Suprapubic skin (tissue), 4 donors: ENCODE data around the gene URI1. TPM values are rescaled to one million over a fixed set of nuclear protein-coding genes. Genes with fewer than 3 reads are reported as not detected.
A peak's percentile ranks its signal among the peaks of the same experiment; 100 is the strongest.

Experiments used
- DNase-seq, 2 donors: peaks; one replicate each; pipeline ENCODE4 v3.0.0-alpha.2; 2019; ENCODE audit warnings: low spot score in 2 of 2
- H3K27ac ChIP-seq: fragments of 200-600 bp; sonication (generic); one replicate; pipeline ENCODE4 v1.5.1; 2019
- H3K27me3 ChIP-seq: fragments of 200-600 bp; sonication (generic); one replicate; pipeline ENCODE4 v1.5.1; 2019
- H3K36me3 ChIP-seq: fragments of 200-600 bp; sonication (generic); one replicate; pipeline ENCODE4 v1.5.1; 2019
- H3K4me1 ChIP-seq: fragments of 200-600 bp; sonication (generic); one replicate; pipeline ENCODE4 v1.5.1; 2019
- H3K4me3 ChIP-seq: fragments of 200-600 bp; sonication (generic); one replicate; pipeline ENCODE4 v1.5.1; 2019; ENCODE audit warnings: mild to moderate bottlenecking
- H3K9me3 ChIP-seq: fragments of 200-600 bp; sonication (generic); one replicate; pipeline ENCODE4 v1.5.1; 2019
- CTCF ChIP-seq, 2 donors: fragments of 200-600 bp in 1 of 2; fragments of 450-650 bp in 1 of 2; sonication (generic) in 1 of 2; IDR thresholded peaks; one replicate each; pipeline ENCODE4 v1.5.1; 2016 to 2019; ENCODE audit warnings: antibody characterized with exemption in 2 of 2, mild to moderate bottlenecking in 1 of 2, moderate library complexity in 1 of 2
- EP300 ChIP-seq: sonication (generic); formaldehyde crosslinking; IDR thresholded peaks from one replicate; pipeline ENCODE4 v1.6.1; 2017; ENCODE audit warnings: antibody characterized with exemption
- POLR2A ChIP-seq, 2 donors: fragments of 450-650 bp; IDR thresholded peaks; one replicate each; pipeline ENCODE4 v1.6.1; 2017; ENCODE audit warnings: antibody characterized with exemption in 2 of 2, mild to moderate bottlenecking in 2 of 2, moderate library complexity in 2 of 2
- POLR2AphosphoS5 ChIP-seq, 3 donors: sonication (generic); formaldehyde crosslinking; IDR thresholded peaks; one replicate each; pipeline ENCODE4 v1.6.1; 2017; ENCODE audit warnings: antibody characterized with exemption in 3 of 3
- WGBS: methylation state at CpG from one replicate; pipeline ENCODE4 v1.1.5; 2018; 5-methylcytosine and 5-hydroxymethylcytosine counted together
- total RNA-seq, 4 donors: library from RNA; depleted of rRNA; stranded (reverse); fragments of >200 nt; gene quantifications; one replicate each; pipeline ENCODE4 v1.1.0, GENCODE V29; 2016

URI1 gene
- total RNA-seq, 4 donors from 2014 or later: 43.8 to 71.2 (median 58.8) TPM

- Histone ChIP-seq H3K27ac (no peak overlapping the region), H3K9me3 (peaks cover 3% of the 10 kb centered on the region), H3K27me3 (no peaks in the 10 kb centered on the region), H3K4me1 (no peaks in the 10 kb centered on the region), H3K4me3 (no peak overlapping the region), H3K36me3 (no peaks in the 10 kb centered on the region)
- no peak for TF ChIP-seq EP300
- no peak for TF ChIP-seq CTCF (IDR thresholded peaks at IDR 0.05)
- no peak for TF ChIP-seq POLR2A (IDR thresholded peaks at IDR 0.05)
- DNase-seq: no peak
- 87% methylated on average over 3 of the region's 3 CpGs for WGBS
Measured at GRCh38 chr19:29934257-29934656, 7.8 kb upstream of the URI1 start.

GRCh38 chr19:29934781-29935180, 7.3 kb upstream of the URI1 start:
- no peaks in the 10 kb centered on the region for H3K36me3 ChIP-seq
- 90% methylated on average over 1 of the region's 1 CpG for WGBS
- H3K27ac ChIP-seq: no peak overlapping the region
- DNase-seq: no peak
- no peak overlapping the region for H3K4me3 ChIP-seq
- no peaks in the 10 kb centered on the region for H3K27me3 ChIP-seq
- TF ChIP-seq EP300: no peak
- no peak for TF ChIP-seq CTCF (IDR thresholded peaks at IDR 0.05)
- no peaks in the 10 kb centered on the region for H3K4me1 ChIP-seq
- H3K9me3 ChIP-seq: peaks cover 3% of the 10 kb centered on the region

- no peak for DNase-seq
- no peaks in the 10 kb centered on the region for H3K27me3 ChIP-seq
- peaks cover 4% of the 10 kb centered on the region for H3K4me1 ChIP-seq
- peaks cover 3% of the 10 kb centered on the region for H3K9me3 ChIP-seq
- TF ChIP-seq CTCF (IDR thresholded peaks at IDR 0.05): no peak
- no peak for TF ChIP-seq POLR2AphosphoS5 (IDR thresholded peaks at IDR 0.05)
- TF ChIP-seq POLR2A (IDR thresholded peaks at IDR 0.05): no peak
- TF ChIP-seq EP300: no peak
- no peak overlapping the region for H3K27ac ChIP-seq
- 96% methylated on average over 3 of the region's 3 CpGs for WGBS
- no peak overlapping the region for H3K4me3 ChIP-seq
- no peaks in the 10 kb centered on the region for H3K36me3 ChIP-seq
Measured at GRCh38 chr19:29936409-29936808, 5.6 kb upstream of the URI1 start.

GRCh38 chr19:29939628-29940027, 2.4 kb upstream of the URI1 start:
- WGBS: 90% methylated on average over 1 of the region's 1 CpG

GRCh38 chr19:29940971-29941585, 961 bp upstream of the URI1 start:
- no peaks in the 10 kb centered on the region for H3K27me3 ChIP-seq
- H3K36me3 ChIP-seq: no peaks in the 10 kb centered on the region
- no peak for DNase-seq
- TF ChIP-seq CTCF (IDR thresholded peaks at IDR 0.05) (no peak), POLR2AphosphoS5 (IDR thresholded peaks at IDR 0.05) (no peak), POLR2A (IDR thresholded peaks at IDR 0.05) (no peak), EP300 (no peak)
- H3K4me1 ChIP-seq: peaks cover 40% of the 10 kb centered on the region
- no peaks in the 10 kb centered on the region for H3K9me3 ChIP-seq
- 67% methylated on average over 9 of the region's 9 CpGs for WGBS
- H3K4me3 ChIP-seq: peak overlapping the region; percentile 92
- no peak overlapping the region for H3K27ac ChIP-seq

More at GRCh38 chr19:29939628-29940027, 2.4 kb upstream of the URI1 start:
- Histone ChIP-seq H3K36me3 (no peaks in the 10 kb centered on the region), H3K27me3 (no peaks in the 10 kb centered on the region), H3K9me3 (peaks cover 3% of the 10 kb centered on the region), H3K4me1 (peaks cover 26% of the 10 kb centered on the region), H3K27ac (no peak overlapping the region), H3K4me3 (no peak overlapping the region)
- no peak for DNase-seq
- TF ChIP-seq POLR2A (IDR thresholded peaks at IDR 0.05): no peak
- TF ChIP-seq CTCF (IDR thresholded peaks at IDR 0.05): no peak
- TF ChIP-seq EP300: no peak
- no peak for TF ChIP-seq POLR2AphosphoS5 (IDR thresholded peaks at IDR 0.05)
